Stomach (tissue), 9 donors: ENCODE data around the gene OGG1. TPM values are rescaled to one million over a fixed set of nuclear protein-coding genes. Genes with fewer than 3 reads are reported as not detected.

Experiments
- DNase-seq, 2 donors: peaks; one replicate each; pipeline versions ENCODE4 v3.0.0 to v3.0.0-alpha.2; 2013 to 2019
- H3K27ac ChIP-seq, 5 donors: fragments of 200-600 bp in 4 of 5; sonication (generic) in 4 of 5; one replicate each; pipeline ENCODE4 v1.5.1; 2013 to 2019; ENCODE audit warnings: mild to moderate bottlenecking in 1 of 5, moderate library complexity in 1 of 5
- H3K27me3 ChIP-seq, 3 donors: fragments of 200-600 bp; sonication (generic); one replicate each; pipeline ENCODE4 v1.5.1; 2017 to 2019; ENCODE audit warnings: mixed run types in 1 of 3
- H3K36me3 ChIP-seq, 4 donors: fragments of 200-600 bp; sonication (generic); 1 replicate in 3 of 4; 2 replicates in 1 of 4; pipeline ENCODE4 v1.5.1; 2016 to 2019
- H3K4me1 ChIP-seq, 4 donors: fragments of 200-600 bp; sonication (generic); one replicate each; pipeline ENCODE4 v1.5.1; 2016 to 2019
- H3K4me3 ChIP-seq, 4 donors: fragments of 200-600 bp; sonication (generic) in 3 of 4; one replicate each; pipeline ENCODE4 v1.5.1; 2016 to 2019; ENCODE audit warnings: mild to moderate bottlenecking in 1 of 4
- H3K9me3 ChIP-seq, 4 donors: fragments of 200-600 bp; sonication (generic); one replicate each; pipeline ENCODE4 v1.5.1; 2016 to 2019
- EP300 ChIP-seq: sonication (generic); formaldehyde crosslinking; IDR thresholded peaks from one replicate; pipeline ENCODE4 v1.6.1; 2017; ENCODE audit warnings: antibody characterized with exemption
- POLR2A ChIP-seq, 4 donors: fragments of 450-650 bp; IDR thresholded peaks; one replicate each; pipeline ENCODE4 v1.6.1; 2016; ENCODE audit warnings: antibody characterized with exemption in 4 of 4, control low read depth in 2 of 4, mild to moderate bottlenecking in 1 of 4, moderate library complexity in 1 of 4
- POLR2AphosphoS5 ChIP-seq, 3 donors: sonication (generic); formaldehyde crosslinking; IDR thresholded peaks; one replicate each; pipeline ENCODE4 v1.6.1; 2016; ENCODE audit warnings: antibody characterized with exemption in 3 of 3
- WGBS, 5 donors: extraction: QIAGEN DNeasy Blood & Tissue Kit in 3 of 5; methylation state at CpG; one replicate each; pipeline versions ENCODE4 v1.1.5 to v1.1.7; 2013 to 2018; 5-methylcytosine and 5-hydroxymethylcytosine counted together
- intact Hi-C: fragments of 100-400 bp; cut with DNase I; formaldehyde crosslinking; loops from one replicate; pipeline ENCODE4 v1.15.1; 2023; ENCODE audit warnings: low total_unique reads
- polyA plus RNA-seq, 3 donors: library from polyadenylated mRNA; stranded (reverse); fragments of 200-250 nt; gene quantifications; one replicate each; pipeline ENCODE4 v1.2.3, GENCODE V29; 2013
- total RNA-seq, 5 donors: library from RNA; depleted of rRNA; stranded (reverse); fragments of >200 nt; gene quantifications; one replicate each; pipeline versions ENCODE4 v1.1.0 to v1.2.3, GENCODE V29; 2014 to 2016
- TF ChIP-seq, protein P1 (sequence below), 7 experiments: fragments of 450-650 bp in 4 of 7; fragments of 200-600 bp in 3 of 7; sonication (generic) in 3 of 7; IDR thresholded peaks; one replicate each; pipeline ENCODE4 v1.5.1; 2016 to 2019; ENCODE audit warnings: antibody characterized with exemption in 7 of 7, control low read depth in 2 of 7, mild to moderate bottlenecking in 1 of 7
- donor health status: healthy with polysubstance abuse.
- donor health status: Bipolar disorder and iron deficiency.
- donor health status: healthy.

OGG1 gene
- total and polyA plus RNA-seq, 8 donors: 7.6 to 54.5 (median 17.5) TPM

- Histone ChIP-seq H3K27ac (no peak overlapping the region), H3K4me3 (no peak overlapping the region), H3K27me3 (no peaks in the 10 kb centered on the region), H3K36me3 (peaks cover 49 to 78% (median 69%) of the 10 kb centered on the region in 4 donors), H3K4me1 (peaks cover 10 to 45% (median 30%) of the 10 kb centered on the region in 4 donors), H3K9me3 (no peaks in the 10 kb centered on the region)
- intact Hi-C loops: no loop called here
- no peak for DNase-seq
- TF ChIP-seq, protein P1, sequence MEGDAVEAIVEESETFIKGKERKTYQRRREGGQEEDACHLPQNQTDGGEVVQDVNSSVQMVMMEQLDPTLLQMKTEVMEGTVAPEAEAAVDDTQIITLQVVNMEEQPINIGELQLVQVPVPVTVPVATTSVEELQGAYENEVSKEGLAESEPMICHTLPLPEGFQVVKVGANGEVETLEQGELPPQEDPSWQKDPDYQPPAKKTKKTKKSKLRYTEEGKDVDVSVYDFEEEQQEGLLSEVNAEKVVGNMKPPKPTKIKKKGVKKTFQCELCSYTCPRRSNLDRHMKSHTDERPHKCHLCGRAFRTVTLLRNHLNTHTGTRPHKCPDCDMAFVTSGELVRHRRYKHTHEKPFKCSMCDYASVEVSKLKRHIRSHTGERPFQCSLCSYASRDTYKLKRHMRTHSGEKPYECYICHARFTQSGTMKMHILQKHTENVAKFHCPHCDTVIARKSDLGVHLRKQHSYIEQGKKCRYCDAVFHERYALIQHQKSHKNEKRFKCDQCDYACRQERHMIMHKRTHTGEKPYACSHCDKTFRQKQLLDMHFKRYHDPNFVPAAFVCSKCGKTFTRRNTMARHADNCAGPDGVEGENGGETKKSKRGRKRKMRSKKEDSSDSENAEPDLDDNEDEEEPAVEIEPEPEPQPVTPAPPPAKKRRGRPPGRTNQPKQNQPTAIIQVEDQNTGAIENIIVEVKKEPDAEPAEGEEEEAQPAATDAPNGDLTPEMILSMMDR (IDR thresholded peaks at IDR 0.05): no peak
- WGBS, 5 donors: 91 to 93% (median 92%) methylated on average over 12 of the region's 12 CpGs
These were observed 47.6 kb downstream of the OGG1 start for GRCh38 chr3:9797196-9797945.

DNA sequence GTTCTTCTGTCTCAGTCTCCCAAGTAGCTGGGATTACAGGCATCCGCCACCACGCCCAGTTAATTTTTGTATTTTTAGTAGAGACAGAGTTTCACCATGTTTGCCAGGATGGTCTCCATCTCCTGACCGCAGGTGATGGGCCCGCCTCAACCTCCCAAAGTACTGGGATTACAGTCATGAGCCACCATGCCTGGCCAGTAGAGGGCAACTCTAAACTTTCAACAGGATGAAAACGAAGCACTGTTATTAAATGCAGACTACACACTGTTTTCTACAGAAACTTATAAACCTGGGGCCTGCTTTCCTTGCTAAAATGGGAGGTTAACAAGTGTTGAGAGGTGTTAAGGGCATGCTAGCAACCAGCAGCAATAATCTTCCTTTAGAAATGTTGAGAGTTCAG lies 50.8 kb downstream of the OGG1 start:
- WGBS, 5 donors: 80 to 88% (median 84%) methylated on average over 5 of the region's 5 CpGs
- H3K36me3 ChIP-seq: peaks cover 79 to 98% (median 94%) of the 10 kb centered on the region in 4 donors

GRCh38 chr3:9803494-9803893 lies 53.7 kb downstream of the OGG1 start:
- no peak for TF ChIP-seq POLR2A (IDR thresholded peaks at IDR 0.05)
- TF ChIP-seq, protein P1 (IDR thresholded peaks at IDR 0.05): no peak
- no peak for TF ChIP-seq POLR2AphosphoS5 (IDR thresholded peaks at IDR 0.05)
- TF ChIP-seq EP300: no peak
- intact Hi-C loops: no loop called here
- no peak overlapping the region for H3K4me3 ChIP-seq
- H3K27ac ChIP-seq: no peak overlapping the region
- peaks cover 0 to 11% (median 2%) of the 10 kb centered on the region in 4 donors for H3K4me1 ChIP-seq
- 79 to 88% (median 79%) methylated on average over 1 of the region's 1 CpG for WGBS, 5 donors
- H3K36me3 ChIP-seq: peaks cover 79 to 95% (median 87%) of the 10 kb centered on the region in 4 donors
- no peak for DNase-seq
- no peaks in the 10 kb centered on the region for H3K9me3 ChIP-seq
- no peaks in the 10 kb centered on the region for H3K27me3 ChIP-seq

More for the DNA sequence above, 50.8 kb downstream of the OGG1 start:
- TF ChIP-seq, protein P1 (IDR thresholded peaks at IDR 0.05): no peak
- TF ChIP-seq POLR2A (IDR thresholded peaks at IDR 0.05) (no peak), POLR2AphosphoS5 (IDR thresholded peaks at IDR 0.05) (no peak), EP300 (no peak)
- no peak for DNase-seq
- H3K4me3 ChIP-seq: no peak overlapping the region
- peaks cover 0 to 22% (median 9%) of the 10 kb centered on the region in 4 donors for H3K4me1 ChIP-seq
- no peak overlapping the region for H3K27ac ChIP-seq
- H3K27me3 ChIP-seq: no peaks in the 10 kb centered on the region
- H3K9me3 ChIP-seq: no peaks in the 10 kb centered on the region
- intact Hi-C loops: no loop called here

DNA sequence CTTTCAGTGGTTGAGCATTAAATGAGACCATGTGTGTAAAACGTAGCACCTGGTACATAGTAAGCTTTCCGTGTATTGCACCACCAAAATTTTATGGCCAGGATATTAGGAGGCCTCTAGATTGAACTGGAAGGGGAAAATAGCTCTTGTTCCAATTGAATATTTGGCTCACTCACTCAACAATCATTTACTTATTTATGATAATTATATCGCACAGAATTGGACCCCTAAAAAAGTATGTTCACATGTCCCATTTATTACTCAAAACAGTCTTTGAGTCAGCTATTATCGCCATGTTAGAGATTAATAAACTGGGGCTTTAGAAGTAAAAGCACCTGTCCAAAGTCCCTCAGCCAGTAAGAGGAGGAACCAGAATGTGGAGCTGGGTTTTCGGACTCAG lies 55.2 kb downstream of the OGG1 start:
- H3K4me3 ChIP-seq: no peak overlapping the region
- TF ChIP-seq, protein P1 (IDR thresholded peaks at IDR 0.05): no peak
- no peak for TF ChIP-seq POLR2AphosphoS5 (IDR thresholded peaks at IDR 0.05)
- TF ChIP-seq POLR2A (IDR thresholded peaks at IDR 0.05): no peak
- no peak for TF ChIP-seq EP300
- DNase-seq: no peak
- no peak overlapping the region for H3K27ac ChIP-seq
- H3K36me3 ChIP-seq: peaks cover 67 to 80% (median 72%) of the 10 kb centered on the region in 4 donors
- intact Hi-C loops: no loop called here
- peaks cover 7 to 22% (median 11%) of the 10 kb centered on the region in 4 donors for H3K4me1 ChIP-seq
- 83 to 91% (median 89%) methylated on average over 5 of the region's 5 CpGs for WGBS, 5 donors
- H3K9me3 ChIP-seq: no peaks in the 10 kb centered on the region
- no peaks in the 10 kb centered on the region for H3K27me3 ChIP-seq
